DND-41 (cell line): ENCODE measurements around the gene GUCD1.

Source experiments
- ATAC-seq: fragments of 200-7000 bp; cut with Tn5 transposase; 3 replicates; pipeline ENCODE4 v1.9.1; 2021; ENCODE audit warnings: low read depth; ENCODE audit not compliant: insufficient read depth
- DNase-seq: peaks from one replicate; pipeline ENCODE4 v3.0.0-alpha.2; 2020
- H2AFZ ChIP-seq: 2 replicates; pipeline ENCODE4 v1.6.0; 2012; ENCODE audit warnings: low read depth, low read length
- H3K27ac ChIP-seq: 2 replicates; pipeline ENCODE4 v1.5.1; 2012; ENCODE audit warnings: low read length, inconsistent platforms
- H3K27me3 ChIP-seq: fragments of 200-600 bp; sonication (generic); 2 replicates; pipeline ENCODE4 v1.6.0; 2012; ENCODE audit warnings: low read length, mild to moderate bottlenecking, inconsistent platforms; ENCODE audit not compliant: insufficient read depth, poor library complexity
- H3K36me3 ChIP-seq: 2 replicates; pipeline ENCODE4 v1.5.1; 2012; ENCODE audit warnings: low read length, inconsistent platforms; ENCODE audit not compliant: insufficient read depth
- H3K4me1 ChIP-seq: 2 replicates; pipeline ENCODE4 v1.5.1; 2012; ENCODE audit warnings: mild to moderate bottlenecking, low read length; ENCODE audit not compliant: insufficient read depth
- H3K4me2 ChIP-seq: 2 replicates; pipeline ENCODE4 v1.6.0; 2012; ENCODE audit warnings: mild to moderate bottlenecking, moderate library complexity, low read length, inconsistent platforms; ENCODE audit not compliant: insufficient read depth
- H3K4me3 ChIP-seq, 2 experiments: fragments of 200-600 bp in 1 of 2; shearing (Covaris generic) in 1 of 2; 2 replicates each; pipeline ENCODE4 v1.5.1; 2012 to 2016; ENCODE audit warnings: inconsistent platforms in 2 of 2, low read length in 2 of 2, mild to moderate bottlenecking in 2 of 2, low read depth in 1 of 2, moderate library complexity in 1 of 2
- H3K79me2 ChIP-seq: 2 replicates; pipeline ENCODE4 v1.6.0; 2012; ENCODE audit warnings: low read length, inconsistent platforms; ENCODE audit not compliant: insufficient read depth
- H3K9ac ChIP-seq: 2 replicates; pipeline ENCODE4 v1.6.0; 2012; ENCODE audit warnings: low read depth, mild to moderate bottlenecking, inconsistent platforms, low read length, moderate library complexity
- H3K9me3 ChIP-seq: 2 replicates; pipeline ENCODE4 v1.5.1; 2012; ENCODE audit warnings: low read length, moderate library complexity, mild to moderate bottlenecking, inconsistent platforms; ENCODE audit not compliant: insufficient read depth, severe bottlenecking
- H4K20me1 ChIP-seq: 2 replicates; pipeline ENCODE4 v1.6.0; 2012; ENCODE audit warnings: low read length; ENCODE audit not compliant: insufficient read depth
- CTCF ChIP-seq: IDR thresholded peaks from 2 replicates; pipeline ENCODE4 v1.5.1; 2012; ENCODE audit warnings: borderline replicate concordance, low read length, moderate library complexity, mild to moderate bottlenecking; ENCODE audit not compliant: poor library complexity, severe bottlenecking; ENCODE audit errors: extremely low read depth
- EZH2 ChIP-seq: IDR thresholded peaks from 3 replicates; pipeline ENCODE4 v1.6.1; 2012; ENCODE audit warnings: borderline replicate concordance, low read depth, mild to moderate bottlenecking, moderate library complexity, low read length, inconsistent platforms; ENCODE audit not compliant: severe bottlenecking

The GUCD1 gene

GRCh38 chr22:24588757-24589481 is 34.0 kb upstream of the GUCD1 start:
- no peak for TF ChIP-seq CTCF
- TF ChIP-seq EZH2, result no peak
- DNase-seq, result no peak
- Histone ChIP-seq H4K20me1 (no peaks in the 10 kb centered on the region), H3K4me2 (no peak overlapping the region), H3K36me3 (no peaks in the 10 kb centered on the region), H3K27me3 (no peaks in the 10 kb centered on the region), H3K79me2 (no peaks in the 10 kb centered on the region), H2AFZ (no peak overlapping the region), H3K9ac (no peak overlapping the region), H3K27ac (no peak overlapping the region), H3K4me3 (no peak overlapping the region), H3K9me3 (no peaks in the 10 kb centered on the region), H3K4me1 (no peaks in the 10 kb centered on the region)
- no peak for ATAC-seq

GRCh38 chr22:24588381-24588756 is 33.4 kb upstream of the GUCD1 start:
- DNase-seq, result no peak

GRCh38 chr22:24587948-24588347 is 33.0 kb upstream of the GUCD1 start:
- Histone ChIP-seq H3K4me1 (no peaks in the 10 kb centered on the region), H2AFZ (no peak overlapping the region), H3K4me3 (no peak overlapping the region), H3K79me2 (no peaks in the 10 kb centered on the region), H3K27ac (no peak overlapping the region), H4K20me1 (no peaks in the 10 kb centered on the region), H3K36me3 (no peaks in the 10 kb centered on the region), H3K4me2 (no peak overlapping the region), H3K9me3 (no peaks in the 10 kb centered on the region), H3K27me3 (no peaks in the 10 kb centered on the region), H3K9ac (no peak overlapping the region)
- DNase-seq (no peak), ATAC-seq (no peak)
- TF ChIP-seq EZH2 (no peak), CTCF (no peak)

More at GRCh38 chr22:24588381-24588756, 33.4 kb upstream of the GUCD1 start:
- Histone ChIP-seq H3K4me1 (no peaks in the 10 kb centered on the region), H3K4me3 (no peak overlapping the region), H3K4me2 (no peak overlapping the region), H3K27ac (no peak overlapping the region), H3K27me3 (no peaks in the 10 kb centered on the region), H3K36me3 (no peaks in the 10 kb centered on the region), H2AFZ (no peak overlapping the region), H3K9ac (no peak overlapping the region), H3K9me3 (no peaks in the 10 kb centered on the region), H3K79me2 (no peaks in the 10 kb centered on the region), H4K20me1 (no peaks in the 10 kb centered on the region)
- no peak for TF ChIP-seq EZH2
- TF ChIP-seq CTCF, result no peak
- no peak for ATAC-seq
